ENCODE measurements around the gene SCMH1.

DNA sequence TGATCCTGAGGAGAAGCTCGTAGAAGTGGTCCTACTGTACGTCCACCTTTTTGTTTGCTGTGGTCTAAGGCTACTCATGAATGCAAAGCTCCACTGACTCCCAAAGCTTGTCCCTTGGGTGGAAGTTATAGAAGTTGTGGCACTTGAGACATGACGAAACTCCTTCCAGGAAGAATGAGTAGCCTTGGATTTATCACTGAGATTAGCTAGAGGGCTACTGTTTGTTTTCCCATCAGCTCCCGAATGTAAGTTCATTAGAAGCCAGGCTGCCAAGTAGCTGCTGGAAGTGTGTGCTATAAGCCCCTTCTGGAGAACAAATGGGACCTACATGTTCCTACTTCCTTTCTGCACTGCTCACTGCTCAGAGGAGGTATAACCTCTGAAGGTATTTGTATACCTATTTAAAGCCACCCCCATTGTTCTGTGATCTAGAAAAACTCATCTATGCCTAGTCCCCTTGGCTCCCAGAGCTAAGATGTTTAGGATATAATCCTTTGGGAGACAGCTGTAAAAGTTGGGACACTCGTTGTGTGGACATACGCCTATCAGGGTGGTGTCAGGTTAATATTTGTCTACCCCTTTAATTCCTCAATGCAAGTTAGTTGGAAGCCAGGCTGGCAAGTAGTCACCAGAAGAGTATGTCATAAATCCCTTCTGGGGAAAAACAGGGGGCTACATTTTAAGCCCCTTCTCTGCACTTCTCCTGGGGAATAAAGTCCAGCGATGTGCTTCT, 72.9 kb downstream of the SCMH1 start:
- TF ChIP-seq, protein P1, sequence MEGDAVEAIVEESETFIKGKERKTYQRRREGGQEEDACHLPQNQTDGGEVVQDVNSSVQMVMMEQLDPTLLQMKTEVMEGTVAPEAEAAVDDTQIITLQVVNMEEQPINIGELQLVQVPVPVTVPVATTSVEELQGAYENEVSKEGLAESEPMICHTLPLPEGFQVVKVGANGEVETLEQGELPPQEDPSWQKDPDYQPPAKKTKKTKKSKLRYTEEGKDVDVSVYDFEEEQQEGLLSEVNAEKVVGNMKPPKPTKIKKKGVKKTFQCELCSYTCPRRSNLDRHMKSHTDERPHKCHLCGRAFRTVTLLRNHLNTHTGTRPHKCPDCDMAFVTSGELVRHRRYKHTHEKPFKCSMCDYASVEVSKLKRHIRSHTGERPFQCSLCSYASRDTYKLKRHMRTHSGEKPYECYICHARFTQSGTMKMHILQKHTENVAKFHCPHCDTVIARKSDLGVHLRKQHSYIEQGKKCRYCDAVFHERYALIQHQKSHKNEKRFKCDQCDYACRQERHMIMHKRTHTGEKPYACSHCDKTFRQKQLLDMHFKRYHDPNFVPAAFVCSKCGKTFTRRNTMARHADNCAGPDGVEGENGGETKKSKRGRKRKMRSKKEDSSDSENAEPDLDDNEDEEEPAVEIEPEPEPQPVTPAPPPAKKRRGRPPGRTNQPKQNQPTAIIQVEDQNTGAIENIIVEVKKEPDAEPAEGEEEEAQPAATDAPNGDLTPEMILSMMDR (IDR thresholded peaks at IDR 0.05; ENCODE audit: insufficient read depth, low read length, poor library complexity, severe bottlenecking): no peak
- no peak for TF ChIP-seq EZH2phosphoT487 (conservative IDR thresholded peaks at IDR 0.05; ENCODE audit: low read length)
